NCI-H1930 (cell line): ENCODE results near the gene NTRK2.
"Not testable (repeated sequence)": the region's sequence is repeated elsewhere in the genome, so short reads cannot be mapped to it uniquely, and the experiment has no call there.

ENCODE experiments used
- DNase-seq, 2 experiments: peaks; one replicate each; lab custom pipeline; 2025; lab: John Stamatoyannopoulos, UW

Gene NTRK2

GRCh38 chr9:85067792-85068191 lies 398.3 kb downstream of the NTRK2 start:
- no peak for DNase-seq

GRCh38 chr9:85069421-85069820 lies 399.9 kb downstream of the NTRK2 start:
- not testable (repeated sequence) for DNase-seq
